ENCODE data around the gene DYRK1A. TPM values are rescaled to one million over a fixed set of nuclear protein-coding genes. Genes with fewer than 3 reads are reported as not detected.

DYRK1A gene
- total RNA-seq, 1 donor: 316 TPM

DNA sequence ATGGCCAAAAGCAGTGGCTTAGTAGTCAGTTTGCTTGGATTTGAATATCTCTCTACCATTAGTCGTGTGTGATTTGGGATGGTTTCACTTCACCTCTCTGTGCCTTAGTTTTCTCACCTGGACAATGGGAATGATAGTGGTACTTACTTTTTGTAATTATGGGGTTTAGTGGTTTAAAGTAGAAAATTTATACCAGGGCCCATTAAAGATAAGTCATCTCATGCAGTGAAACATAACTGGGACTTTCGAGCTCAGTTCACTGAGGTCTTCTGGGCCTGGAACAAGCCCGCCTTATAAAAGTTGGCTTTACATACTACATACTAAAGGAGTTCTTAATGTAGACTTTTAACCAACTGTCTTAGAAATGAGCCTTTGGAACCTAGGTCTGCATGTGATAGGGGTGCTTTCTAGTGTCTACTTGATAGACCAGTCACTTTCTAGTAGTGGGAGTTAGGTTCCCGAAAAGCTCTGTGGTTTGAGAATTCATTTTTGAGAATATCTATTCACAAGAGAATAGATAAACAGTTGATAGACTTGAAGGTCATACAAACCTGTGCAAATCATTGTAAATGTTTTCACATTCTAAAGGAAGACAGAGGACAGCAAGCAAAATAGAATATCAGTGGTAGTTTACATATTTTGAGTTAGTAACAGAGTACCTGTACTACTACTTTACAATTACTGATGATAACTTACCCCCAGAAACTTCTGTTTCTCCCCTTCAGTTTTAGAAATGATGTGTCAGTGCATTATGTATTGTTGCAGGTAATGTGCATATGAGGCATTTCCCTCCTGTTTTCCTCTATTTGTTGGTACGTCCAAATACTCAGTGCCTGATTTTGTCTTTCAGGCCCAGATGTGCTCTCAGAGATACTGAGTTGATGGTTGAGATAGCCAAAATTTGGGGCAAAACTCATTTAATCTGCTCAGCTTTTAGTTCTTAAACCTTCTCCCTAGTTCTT lies 48.0 kb downstream of the DYRK1A start:
- no peaks in the 10 kb centered on the region for H3K9me3 ChIP-seq (ENCODE audit: low read depth, low read length)
- H3K27me3 ChIP-seq (ENCODE audit: insufficient read depth, low read length): no peaks in the 10 kb centered on the region
- no peak overlapping the region for H3K4me3 ChIP-seq (ENCODE audit: low read length)
- peaks cover 49% of the 10 kb centered on the region for H3K4me1 ChIP-seq (ENCODE audit: insufficient read depth, low read length)

DNA sequence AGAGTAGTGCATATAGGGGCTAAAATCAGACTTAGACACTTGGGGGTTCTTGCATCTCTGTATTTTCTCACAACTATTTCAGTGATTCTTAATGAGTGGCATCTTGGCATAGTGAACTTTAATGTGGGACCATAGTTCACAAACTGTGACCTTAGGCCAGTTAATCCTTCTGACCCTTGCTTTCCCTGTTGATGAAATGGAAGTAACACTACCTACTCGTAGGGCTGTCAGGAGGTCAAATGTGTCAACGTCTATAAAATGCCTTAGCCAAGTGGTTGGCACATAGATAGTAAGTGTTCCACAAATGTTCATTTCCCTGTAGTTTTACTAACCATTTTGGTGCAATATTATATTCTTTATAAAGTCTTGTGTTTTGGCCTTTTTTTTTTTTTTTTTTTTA lies 49.4 kb downstream of the DYRK1A start:
- Histone ChIP-seq H3K27me3 (ENCODE audit: insufficient read depth, low read length) (no peaks in the 10 kb centered on the region), H3K4me3 (ENCODE audit: low read length) (no peak overlapping the region), H3K4me1 (ENCODE audit: insufficient read depth, low read length) (peaks cover 46% of the 10 kb centered on the region), H3K9me3 (ENCODE audit: low read depth, low read length) (no peaks in the 10 kb centered on the region)

DNA sequence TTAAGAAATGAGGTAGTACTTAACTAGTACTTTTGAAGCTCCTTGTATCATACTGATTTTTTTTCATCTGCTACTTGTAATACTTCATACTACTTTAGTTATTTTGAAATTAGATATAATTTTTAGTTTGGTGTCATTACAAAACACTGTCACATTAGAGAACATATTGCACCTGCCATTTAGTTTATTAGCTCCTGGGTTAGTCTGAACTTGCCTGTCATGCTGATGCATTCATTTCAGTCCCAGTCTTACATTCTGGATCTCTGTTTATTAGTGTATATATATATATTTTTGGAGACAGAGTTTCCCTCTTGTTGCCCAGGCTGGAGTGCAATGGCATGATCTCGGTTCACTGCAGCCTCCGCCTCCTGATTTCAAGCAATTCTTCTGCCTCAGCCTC lies 50.3 kb downstream of the DYRK1A start:
- H3K4me3 ChIP-seq (ENCODE audit: low read length): no peak overlapping the region
- H3K4me1 ChIP-seq (ENCODE audit: insufficient read depth, low read length): peaks cover 45% of the 10 kb centered on the region
- no peaks in the 10 kb centered on the region for H3K27me3 ChIP-seq (ENCODE audit: insufficient read depth, low read length)

GRCh38 chr21:37419228-37419906 lies 52.8 kb downstream of the DYRK1A start:
- no peak overlapping the region for H3K4me3 ChIP-seq (ENCODE audit: low read length)
- peaks cover 23% of the 10 kb centered on the region for H3K4me1 ChIP-seq (ENCODE audit: insufficient read depth, low read length)
- H3K9me3 ChIP-seq (ENCODE audit: low read depth, low read length): no peaks in the 10 kb centered on the region
- H3K27me3 ChIP-seq (ENCODE audit: insufficient read depth, low read length): no peaks in the 10 kb centered on the region

More for the DNA sequence above, 50.3 kb downstream of the DYRK1A start:
- no peaks in the 10 kb centered on the region for H3K9me3 ChIP-seq (ENCODE audit: low read depth, low read length)

DNA sequence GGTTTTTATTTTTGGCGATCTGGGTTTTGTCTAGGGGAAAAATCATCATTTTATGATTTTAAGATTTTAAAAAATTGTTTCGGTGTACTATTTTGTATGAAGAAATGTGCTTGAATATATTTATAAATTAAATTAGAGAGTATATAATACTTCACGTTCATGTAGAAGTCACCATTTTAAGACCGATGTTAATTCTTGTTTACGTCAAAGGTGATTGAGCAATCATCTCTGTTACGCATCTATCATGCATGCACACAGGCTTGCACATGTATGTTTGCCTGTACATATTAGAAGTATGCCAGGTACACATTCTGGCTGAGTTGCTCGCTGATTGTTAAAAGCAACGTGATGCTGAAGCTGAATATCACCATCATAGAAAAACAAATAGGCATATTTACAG lies 54.7 kb downstream of the DYRK1A start:
- Histone ChIP-seq H3K4me3 (ENCODE audit: low read length) (no peak overlapping the region), H3K4me1 (ENCODE audit: insufficient read depth, low read length) (peaks cover 7% of the 10 kb centered on the region), H3K27me3 (ENCODE audit: insufficient read depth, low read length) (no peaks in the 10 kb centered on the region), H3K9me3 (ENCODE audit: low read depth, low read length) (no peaks in the 10 kb centered on the region)

- Histone ChIP-seq H3K4me3 (ENCODE audit: low read length) (no peak overlapping the region), H3K27me3 (ENCODE audit: insufficient read depth, low read length) (no peaks in the 10 kb centered on the region), H3K4me1 (ENCODE audit: insufficient read depth, low read length) (peaks cover 7% of the 10 kb centered on the region), H3K9me3 (ENCODE audit: low read depth, low read length) (no peaks in the 10 kb centered on the region)
These were observed 55.8 kb downstream of the DYRK1A start for GRCh38 chr21:37422382-37422781.

GRCh38 chr21:37423103-37423502 lies 56.5 kb downstream of the DYRK1A start:
- peaks cover 7% of the 10 kb centered on the region for H3K4me1 ChIP-seq (ENCODE audit: insufficient read depth, low read length)
- H3K27me3 ChIP-seq (ENCODE audit: insufficient read depth, low read length): no peaks in the 10 kb centered on the region
- H3K9me3 ChIP-seq (ENCODE audit: low read depth, low read length): no peaks in the 10 kb centered on the region
- H3K4me3 ChIP-seq (ENCODE audit: low read length): no peak overlapping the region

GRCh38 chr21:37424396-37424795 lies 57.8 kb downstream of the DYRK1A start:
- Histone ChIP-seq H3K9me3 (ENCODE audit: low read depth, low read length) (no peaks in the 10 kb centered on the region), H3K4me3 (ENCODE audit: low read length) (no peak overlapping the region), H3K4me1 (ENCODE audit: insufficient read depth, low read length) (peaks cover 4% of the 10 kb centered on the region), H3K27me3 (ENCODE audit: insufficient read depth, low read length) (no peaks in the 10 kb centered on the region)

DNA sequence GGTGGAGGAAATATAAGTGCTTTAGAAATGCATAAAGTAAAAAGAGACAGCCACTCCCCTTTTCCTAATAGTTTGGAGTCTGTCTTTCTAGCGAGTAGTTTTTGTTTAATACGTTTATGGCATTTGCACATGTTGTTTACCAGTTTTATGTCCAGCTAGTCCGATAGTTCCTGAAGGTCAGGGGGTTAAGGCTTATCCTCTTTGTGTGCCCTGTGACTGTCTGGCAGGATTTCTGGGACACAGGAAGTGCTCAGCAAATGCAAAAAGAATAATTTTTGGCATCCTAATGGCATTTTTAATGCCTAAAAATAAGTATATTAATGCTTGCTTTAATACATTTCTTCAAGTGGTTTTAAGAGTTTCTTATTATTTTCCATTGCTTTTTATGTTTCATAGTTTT lies 58.4 kb downstream of the DYRK1A start:
- Histone ChIP-seq H3K4me1 (ENCODE audit: insufficient read depth, low read length) (no peaks in the 10 kb centered on the region), H3K27me3 (ENCODE audit: insufficient read depth, low read length) (no peaks in the 10 kb centered on the region), H3K9me3 (ENCODE audit: low read depth, low read length) (no peaks in the 10 kb centered on the region), H3K4me3 (ENCODE audit: low read length) (no peak overlapping the region)

- H3K9me3 ChIP-seq (ENCODE audit: low read depth, low read length): no peaks in the 10 kb centered on the region
- no peaks in the 10 kb centered on the region for H3K27me3 ChIP-seq (ENCODE audit: insufficient read depth, low read length)
- peaks cover 4% of the 10 kb centered on the region for H3K4me1 ChIP-seq (ENCODE audit: insufficient read depth, low read length)
- no peak overlapping the region for H3K4me3 ChIP-seq (ENCODE audit: low read length)
These were observed 59.1 kb downstream of the DYRK1A start for GRCh38 chr21:37425684-37426083.

DNA sequence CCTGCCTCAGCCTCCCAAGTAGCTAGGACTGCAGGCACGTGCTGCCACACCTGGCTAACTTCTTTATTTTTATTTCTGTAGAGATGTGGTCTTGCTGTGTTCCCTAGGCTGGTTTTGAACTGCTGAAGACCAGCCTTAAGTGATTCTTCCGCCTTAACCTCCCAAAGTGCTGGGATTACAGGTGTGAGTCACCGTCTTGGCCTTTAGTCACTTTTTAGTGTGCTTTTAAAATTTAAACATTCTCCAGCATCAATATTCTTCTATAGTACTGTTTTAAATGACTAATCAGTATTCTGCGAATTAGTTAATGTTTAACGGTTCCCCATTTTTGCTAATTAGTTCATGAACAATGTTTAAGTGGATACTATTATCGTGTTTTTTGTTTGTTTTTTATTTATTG lies 60.6 kb downstream of the DYRK1A start:
- Histone ChIP-seq H3K27me3 (ENCODE audit: insufficient read depth, low read length) (no peaks in the 10 kb centered on the region), H3K4me1 (ENCODE audit: insufficient read depth, low read length) (peaks cover 9% of the 10 kb centered on the region), H3K9me3 (ENCODE audit: low read depth, low read length) (no peaks in the 10 kb centered on the region), H3K4me3 (ENCODE audit: low read length) (no peak overlapping the region)

DNA sequence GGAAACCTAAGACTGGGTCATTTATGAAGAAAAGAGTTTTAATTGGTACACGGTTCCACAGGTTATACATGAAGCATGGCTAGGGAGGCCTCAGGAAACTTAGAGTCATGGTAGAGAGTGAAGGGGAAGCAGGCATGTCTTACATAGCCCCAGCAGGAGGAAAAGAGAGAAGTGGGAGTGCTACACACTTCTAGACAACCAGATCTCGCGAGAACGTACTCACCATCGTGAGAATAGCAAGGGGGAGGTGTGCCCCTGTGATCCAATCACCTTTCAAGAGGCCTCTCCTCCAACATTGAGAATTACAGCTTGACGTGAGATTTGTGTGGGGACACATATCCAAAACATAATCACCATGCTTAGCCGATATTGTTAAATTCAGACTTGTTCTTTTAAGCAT lies 62.8 kb downstream of the DYRK1A start:
- Histone ChIP-seq H3K4me3 (ENCODE audit: low read length) (no peak overlapping the region), H3K9me3 (ENCODE audit: low read depth, low read length) (no peaks in the 10 kb centered on the region), H3K4me1 (ENCODE audit: insufficient read depth, low read length) (peaks cover 9% of the 10 kb centered on the region), H3K27me3 (ENCODE audit: insufficient read depth, low read length) (no peaks in the 10 kb centered on the region)

- H3K9me3 ChIP-seq (ENCODE audit: low read depth, low read length): no peaks in the 10 kb centered on the region
- no peaks in the 10 kb centered on the region for H3K27me3 ChIP-seq (ENCODE audit: insufficient read depth, low read length)
- peaks cover 13% of the 10 kb centered on the region for H3K4me1 ChIP-seq (ENCODE audit: insufficient read depth, low read length)
- no peak overlapping the region for H3K4me3 ChIP-seq (ENCODE audit: low read length)
These were observed 63.7 kb downstream of the DYRK1A start for GRCh38 chr21:37430184-37430821.

GRCh38 chr21:37431243-37431642 lies 64.7 kb downstream of the DYRK1A start:
- Histone ChIP-seq H3K4me3 (ENCODE audit: low read length) (no peak overlapping the region), H3K27me3 (ENCODE audit: insufficient read depth, low read length) (no peaks in the 10 kb centered on the region), H3K4me1 (ENCODE audit: insufficient read depth, low read length) (peaks cover 18% of the 10 kb centered on the region), H3K9me3 (ENCODE audit: low read depth, low read length) (no peaks in the 10 kb centered on the region)
